Measurements from ENCODE around the gene ICE1.
"Not testable (repeated sequence)": the region's sequence is repeated elsewhere in the genome, so short reads cannot be mapped to it uniquely, and the experiment has no call there.

ICE1 gene

DNA sequence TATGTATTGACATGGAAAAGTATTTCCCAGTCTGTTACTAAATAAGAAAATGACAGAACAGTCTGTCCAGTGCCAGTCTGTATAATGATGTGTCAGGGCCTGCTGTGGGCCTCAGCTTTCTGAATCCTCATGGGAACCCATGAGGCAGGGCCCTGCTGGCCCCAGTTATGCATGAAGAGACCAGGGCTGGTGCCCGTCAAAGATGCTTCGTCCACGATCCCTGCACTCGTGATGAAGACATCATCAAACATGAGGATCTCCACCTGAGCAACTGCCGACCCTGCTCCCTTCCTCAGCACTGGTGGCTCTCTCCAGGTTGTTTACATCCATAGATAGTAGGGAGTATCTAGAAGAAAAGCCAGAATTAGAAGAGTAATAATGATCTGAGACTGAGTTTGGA is 52.5 kb downstream of the ICE1 start:
- TF ChIP-seq, protein P1, sequence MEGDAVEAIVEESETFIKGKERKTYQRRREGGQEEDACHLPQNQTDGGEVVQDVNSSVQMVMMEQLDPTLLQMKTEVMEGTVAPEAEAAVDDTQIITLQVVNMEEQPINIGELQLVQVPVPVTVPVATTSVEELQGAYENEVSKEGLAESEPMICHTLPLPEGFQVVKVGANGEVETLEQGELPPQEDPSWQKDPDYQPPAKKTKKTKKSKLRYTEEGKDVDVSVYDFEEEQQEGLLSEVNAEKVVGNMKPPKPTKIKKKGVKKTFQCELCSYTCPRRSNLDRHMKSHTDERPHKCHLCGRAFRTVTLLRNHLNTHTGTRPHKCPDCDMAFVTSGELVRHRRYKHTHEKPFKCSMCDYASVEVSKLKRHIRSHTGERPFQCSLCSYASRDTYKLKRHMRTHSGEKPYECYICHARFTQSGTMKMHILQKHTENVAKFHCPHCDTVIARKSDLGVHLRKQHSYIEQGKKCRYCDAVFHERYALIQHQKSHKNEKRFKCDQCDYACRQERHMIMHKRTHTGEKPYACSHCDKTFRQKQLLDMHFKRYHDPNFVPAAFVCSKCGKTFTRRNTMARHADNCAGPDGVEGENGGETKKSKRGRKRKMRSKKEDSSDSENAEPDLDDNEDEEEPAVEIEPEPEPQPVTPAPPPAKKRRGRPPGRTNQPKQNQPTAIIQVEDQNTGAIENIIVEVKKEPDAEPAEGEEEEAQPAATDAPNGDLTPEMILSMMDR (IDR thresholded peaks at IDR 0.05; ENCODE audit: control extremely low read depth, extremely low read depth, low read depth, missing control alignments) = no peak
- ChIA-PET POLR2A (no interaction called here), CTCF (interaction anchor here (0.8 to 1.2 kb wide), 3 partner anchors 9 to 15 kb away, joined by 3 to 5 read pairs (median 3); no protein-coding TSS in a partner anchor)
- no peak for DNase-seq (ENCODE audit: extremely low spot score)

DNA sequence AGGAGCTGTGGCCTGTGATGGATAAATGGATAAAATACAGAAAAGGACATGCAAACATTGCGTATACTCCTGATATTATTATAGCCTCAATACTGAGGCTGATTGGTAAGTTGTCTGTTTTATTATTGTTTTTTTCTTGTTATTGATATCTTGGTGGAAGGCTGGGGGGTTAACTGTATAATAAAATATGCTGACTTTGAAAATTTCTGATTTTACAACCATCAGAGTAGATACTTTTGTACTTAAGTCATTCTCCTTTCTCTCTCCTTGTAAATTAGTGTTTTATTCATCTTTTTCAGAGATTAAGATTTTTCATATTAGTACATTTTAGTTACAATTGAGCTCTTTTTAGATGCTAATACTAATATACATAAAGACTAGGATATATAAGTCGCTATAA is 53.5 kb downstream of the ICE1 start:
- TF ChIP-seq, protein P1 (IDR thresholded peaks at IDR 0.05; ENCODE audit: control extremely low read depth, extremely low read depth, low read depth, missing control alignments) = no peak
- ChIA-PET CTCF (interaction anchor here (2.8 kb wide), 1 partner anchor 9 kb away, joined by 7 read pairs; no protein-coding TSS in a partner anchor), POLR2A (no interaction called here)
- no peak for DNase-seq (ENCODE audit: extremely low spot score)

DNA sequence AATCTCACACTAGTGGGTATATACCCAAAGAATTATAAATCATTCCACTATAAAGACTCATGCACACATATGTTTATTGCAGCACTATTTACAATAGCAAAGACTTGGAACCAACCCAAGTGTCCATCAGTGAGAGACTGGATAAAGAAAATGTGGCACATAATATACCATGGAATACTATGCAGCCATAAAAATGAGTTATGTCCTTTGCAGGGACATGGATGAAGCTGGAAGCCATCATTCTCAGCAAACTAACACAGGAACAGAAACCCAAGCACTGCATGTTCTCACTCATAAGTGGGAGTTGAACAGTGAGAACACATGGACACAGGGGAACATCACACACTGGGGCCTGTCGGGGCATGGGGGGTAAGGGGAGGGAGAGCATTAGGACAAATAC is 57.1 kb downstream of the ICE1 start:
- DNase-seq (ENCODE audit: extremely low spot score); POLR2A ChIA-PET: not testable (repeated sequence)
- CTCF ChIA-PET = interaction anchor here (1.3 kb wide), 1 partner anchor 18 kb away, joined by 4 read pairs; no protein-coding TSS in a partner anchor

DNA sequence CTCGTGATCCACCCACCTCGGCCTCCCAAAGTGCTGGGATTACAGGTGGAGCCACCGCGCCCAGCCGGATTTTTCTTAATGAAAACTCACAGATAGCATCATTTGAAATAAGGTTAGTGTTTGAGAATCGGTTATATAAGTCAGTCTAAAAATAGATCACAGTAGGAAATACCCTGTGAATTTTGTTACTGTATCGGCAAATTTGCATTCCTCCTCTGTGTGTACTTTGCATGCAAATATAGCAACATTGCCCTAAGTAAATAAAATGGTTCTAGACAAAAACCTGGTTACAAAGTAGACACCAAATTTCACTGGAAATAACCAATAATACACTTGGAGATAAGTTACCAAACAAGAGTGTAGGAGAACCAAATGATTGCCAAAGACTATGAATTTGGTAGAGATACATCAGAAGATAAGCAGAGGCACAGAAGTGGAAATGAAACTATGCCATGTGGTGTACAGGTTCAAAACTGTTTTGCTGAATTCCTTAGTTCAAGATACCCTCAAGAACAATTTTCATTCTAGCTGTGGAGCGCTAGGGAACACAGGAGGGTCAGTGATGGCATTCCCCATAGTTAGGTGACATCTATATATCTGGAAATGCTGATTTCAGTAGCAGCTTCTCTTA is 58.1 kb downstream of the ICE1 start:
- TF ChIP-seq, protein P1 (IDR thresholded peaks at IDR 0.05; ENCODE audit: control extremely low read depth, extremely low read depth, low read depth, missing control alignments) = no peak
- ChIA-PET CTCF (interaction anchor here (1.3 kb wide), 1 partner anchor 16 kb away, joined by 4 read pairs; no protein-coding TSS in a partner anchor), POLR2A (no interaction called here)
- no peak for DNase-seq (ENCODE audit: extremely low spot score)

DNA sequence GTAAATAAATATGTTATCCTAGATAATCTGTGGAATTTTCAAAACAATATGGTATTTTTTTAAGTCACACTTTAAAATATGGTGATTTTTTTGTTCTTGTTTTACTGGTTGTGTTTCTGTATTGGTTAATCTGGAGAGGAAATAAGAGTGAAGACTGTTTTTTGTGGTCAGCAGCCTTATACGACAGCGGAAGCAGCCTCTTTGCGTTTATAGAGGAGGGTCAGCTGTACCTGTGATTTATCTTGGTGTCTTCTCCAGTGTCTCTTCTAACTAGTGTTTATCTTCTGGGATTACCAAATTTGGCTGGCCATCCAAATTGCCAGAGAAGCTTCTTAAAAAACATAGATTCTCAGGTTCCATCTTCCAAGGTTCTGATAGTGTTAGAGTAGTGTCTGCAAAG is 58.7 kb downstream of the ICE1 start:
- TF ChIP-seq, protein P1 (IDR thresholded peaks at IDR 0.05; ENCODE audit: control extremely low read depth, extremely low read depth, low read depth, missing control alignments) = no peak
- POLR2A ChIA-PET = no interaction called here
- CTCF ChIA-PET = no interaction called here
- no peak for DNase-seq (ENCODE audit: extremely low spot score)

DNA sequence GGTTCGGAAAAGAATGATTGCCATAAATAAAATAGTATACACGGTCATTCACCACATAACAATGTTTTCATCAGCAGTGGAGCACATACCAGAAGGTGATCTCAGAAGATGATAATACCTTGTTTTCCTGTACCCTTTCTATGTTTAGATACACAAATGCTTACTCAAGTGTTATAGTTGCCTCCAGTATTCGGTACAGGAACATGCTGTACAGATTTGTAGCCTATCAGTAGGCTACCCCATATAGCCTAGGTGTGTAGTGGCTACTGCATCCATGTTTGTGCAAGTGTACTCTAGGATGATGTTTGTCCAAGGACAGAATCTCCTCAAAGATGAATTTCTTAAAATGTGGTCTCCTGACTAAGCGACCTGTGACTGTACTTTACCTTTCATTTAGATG is 59.2 kb downstream of the ICE1 start:
- ChIA-PET POLR2A (no interaction called here), CTCF (no interaction called here)
- TF ChIP-seq, protein P1 (IDR thresholded peaks at IDR 0.05; ENCODE audit: control extremely low read depth, extremely low read depth, low read depth, missing control alignments) = no peak
- DNase-seq (ENCODE audit: extremely low spot score) = no peak

DNA sequence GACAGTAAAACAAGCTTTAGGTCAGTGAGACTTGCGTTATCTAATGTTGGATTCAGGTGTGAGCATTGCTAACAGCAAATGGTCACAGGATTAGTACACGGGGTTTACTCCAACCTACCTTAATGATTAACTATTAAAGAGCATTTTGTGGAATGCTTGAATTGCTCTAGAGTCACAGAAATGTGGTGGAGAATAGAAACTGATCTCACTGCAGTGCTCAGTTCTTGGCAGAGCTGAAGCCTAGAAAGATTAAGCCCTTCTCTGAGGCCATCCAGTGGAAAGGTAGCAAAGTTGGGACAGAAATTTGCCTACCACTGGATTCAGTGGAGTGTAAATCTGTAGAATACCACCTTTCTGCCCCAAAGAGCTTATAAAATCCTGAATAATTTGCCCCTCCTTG is 60.9 kb downstream of the ICE1 start:
- no peak for DNase-seq (ENCODE audit: extremely low spot score)
- ChIA-PET CTCF (interaction anchor here (1.0 to 1.5 kb wide), 6 partner anchors 8 to 1098 kb away, joined by 3 to 9 read pairs (median 4); partner anchors contain the start of gene ICE1), POLR2A (interaction anchor here (0.7 kb wide), 1 partner anchor 1014 kb away, joined by 3 read pairs; no protein-coding TSS in a partner anchor)
- TF ChIP-seq, protein P1 (IDR thresholded peaks at IDR 0.05; ENCODE audit: control extremely low read depth, extremely low read depth, low read depth, missing control alignments) = no peak
